ENCODE data around the gene TTC9B. TPM values are rescaled to one million over a fixed set of nuclear protein-coding genes. Genes with fewer than 3 reads are reported as not detected.
A peak's percentile ranks its signal among the peaks of the same experiment; 100 is the strongest.
"Not testable (repeated sequence)": the region's sequence is repeated elsewhere in the genome, so short reads cannot be mapped to it uniquely, and the experiment has no call there.

TTC9B gene
- total RNA-seq, 1 donor from 2014 or later: not detected

GRCh38 chr19:40169482-40170302 lies 48.5 kb downstream of the TTC9B start:
- not testable (repeated sequence) for H3K9ac ChIP-seq; H3K9me3 ChIP-seq (ENCODE audit: low read depth); H3K36me3 ChIP-seq; H3K27ac ChIP-seq; H3K79me2 ChIP-seq (ENCODE audit: low read depth); H3K27me3 ChIP-seq; H3K4me2 ChIP-seq; H4K20me1 ChIP-seq (ENCODE audit: low read depth); H3K4me1 ChIP-seq; H3K4me1 Mint-ChIP-seq; H3K36me3 Mint-ChIP-seq; H3K4me3 ChIP-seq; H3F3A ChIP-seq (ENCODE audit: low read depth); DNase-seq (ENCODE audit: low spot score); H3K4me3 Mint-ChIP-seq; H2AFZ ChIP-seq (replicated peaks); H3K27me3 Mint-ChIP-seq (ENCODE audit: insufficient read depth, low read depth); H3K9me3 Mint-ChIP-seq
- peak overlapping the region; percentile 13 for H3K27ac Mint-ChIP-seq

Other genes with a start within 250 kb of the TTC9B start
- gene PSMC4, start 247.2 kb downstream of the TTC9B start, total RNA-seq (ENCODE audit: low replicate concordance): 68.7 and 85.1 TPM in 2 replicates
- gene ZNF546, start 221.3 kb downstream of the TTC9B start, total RNA-seq (ENCODE audit: low replicate concordance): 5.0 and 8.2 TPM in 2 replicates
- gene ZNF780B, start 162.2 kb downstream of the TTC9B start, total RNA-seq (ENCODE audit: low replicate concordance): 20.3 and 30.5 TPM in 2 replicates
- 30.2 and 32.9 TPM in 2 replicates for gene ZNF780A, start 127.4 kb downstream of the TTC9B start, total RNA-seq (ENCODE audit: low replicate concordance)
- 5.7 and 21.6 TPM in 2 replicates for gene MAP3K10, start 27.0 kb downstream of the TTC9B start, total RNA-seq (ENCODE audit: low replicate concordance)
- gene CCNP, start 8.3 kb upstream of the TTC9B start, total RNA-seq (ENCODE audit: low replicate concordance): 1.7 TPM in 1 of 2 replicates, not detected in the other
- 85.1 and 139 TPM in 2 replicates for gene AKT2, start 67.0 kb upstream of the TTC9B start, total RNA-seq (ENCODE audit: low replicate concordance)
- gene C19orf47, start 130.0 kb upstream of the TTC9B start, total RNA-seq (ENCODE audit: low replicate concordance): 10.6 and 13.1 TPM in 2 replicates
- 116 and 289 TPM in 2 replicates for gene PLD3, start 130.3 kb upstream of the TTC9B start, total RNA-seq (ENCODE audit: low replicate concordance)
- 0.34 TPM in 1 of 2 replicates, not detected in the other for gene HIPK4, start 171.8 kb upstream of the TTC9B start, total RNA-seq (ENCODE audit: low replicate concordance)
- gene PRX, start 195.0 kb upstream of the TTC9B start, total RNA-seq (ENCODE audit: low replicate concordance): 1.4 and 4.7 TPM in 2 replicates
- 2.4 and 5.5 TPM in 2 replicates for gene SERTAD1, start 207.6 kb upstream of the TTC9B start, total RNA-seq (ENCODE audit: low replicate concordance)
- 15.3 and 27.4 TPM in 2 replicates for gene SERTAD3, start 226.0 kb upstream of the TTC9B start, total RNA-seq (ENCODE audit: low replicate concordance)
- 11.3 and 24.4 TPM in 2 replicates for gene BLVRB, start 247.4 kb upstream of the TTC9B start, total RNA-seq (ENCODE audit: low replicate concordance)
- gene SPTBN4, start 248.6 kb upstream of the TTC9B start, total RNA-seq (ENCODE audit: low replicate concordance): 2.5 and 8.4 TPM in 2 replicates

Measured in neural progenitor cell (in vitro differentiated cells).